AG08396 (cell line): Measurements from ENCODE around the gene RIN3.
"Not testable (repeated sequence)": the region's sequence is repeated elsewhere in the genome, so short reads cannot be mapped to it uniquely, and the experiment has no call there.

ENCODE experiments used
- DNase-seq: peaks from one replicate; pipeline ENCODE4 v3.0.0; 2012; ENCODE audit warnings: low spot score, mixed read lengths

The RIN3 gene

DNA sequence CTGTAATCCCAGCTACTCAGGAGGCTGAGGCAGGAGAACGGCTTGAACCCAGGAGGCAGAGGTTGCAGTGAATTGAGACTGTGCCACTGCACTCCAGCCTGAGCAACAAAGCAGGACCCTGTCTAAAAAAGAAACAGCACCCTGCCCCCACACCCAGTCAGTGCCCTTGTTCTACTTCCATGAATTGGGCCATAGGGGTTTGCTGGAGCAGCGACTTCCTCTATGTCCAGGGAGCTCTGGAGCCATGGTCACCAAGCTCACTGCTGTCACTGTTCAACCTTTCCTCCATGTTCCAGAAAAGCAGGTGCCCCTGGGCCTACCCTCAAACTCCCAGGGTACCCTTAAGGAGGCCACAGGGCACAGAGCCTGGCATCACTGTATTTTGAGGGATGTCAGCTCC is 116.8 kb downstream of the RIN3 start:
- peak; percentile 1 for DNase-seq

DNA sequence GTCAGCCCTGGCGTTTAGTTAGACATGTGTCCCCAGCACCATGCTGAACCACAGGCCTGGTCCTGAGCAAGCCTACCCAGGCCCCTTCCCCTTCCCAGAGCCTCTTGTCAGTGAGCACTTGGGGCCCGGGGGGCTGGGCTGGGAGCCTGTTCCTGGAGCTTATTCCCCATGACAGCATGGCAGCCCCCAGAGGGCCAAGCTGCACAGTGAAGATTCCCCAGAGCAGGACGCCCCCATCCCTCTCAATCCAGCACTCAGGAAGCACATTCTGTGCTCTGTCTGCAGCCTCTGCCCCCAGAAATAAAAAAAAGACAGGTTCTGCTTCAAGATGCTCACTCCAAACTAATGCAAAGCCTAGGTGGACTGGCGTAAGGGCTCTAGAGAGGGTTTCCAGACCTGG is 117.5 kb downstream of the RIN3 start:
- DNase-seq, result no peak

DNA sequence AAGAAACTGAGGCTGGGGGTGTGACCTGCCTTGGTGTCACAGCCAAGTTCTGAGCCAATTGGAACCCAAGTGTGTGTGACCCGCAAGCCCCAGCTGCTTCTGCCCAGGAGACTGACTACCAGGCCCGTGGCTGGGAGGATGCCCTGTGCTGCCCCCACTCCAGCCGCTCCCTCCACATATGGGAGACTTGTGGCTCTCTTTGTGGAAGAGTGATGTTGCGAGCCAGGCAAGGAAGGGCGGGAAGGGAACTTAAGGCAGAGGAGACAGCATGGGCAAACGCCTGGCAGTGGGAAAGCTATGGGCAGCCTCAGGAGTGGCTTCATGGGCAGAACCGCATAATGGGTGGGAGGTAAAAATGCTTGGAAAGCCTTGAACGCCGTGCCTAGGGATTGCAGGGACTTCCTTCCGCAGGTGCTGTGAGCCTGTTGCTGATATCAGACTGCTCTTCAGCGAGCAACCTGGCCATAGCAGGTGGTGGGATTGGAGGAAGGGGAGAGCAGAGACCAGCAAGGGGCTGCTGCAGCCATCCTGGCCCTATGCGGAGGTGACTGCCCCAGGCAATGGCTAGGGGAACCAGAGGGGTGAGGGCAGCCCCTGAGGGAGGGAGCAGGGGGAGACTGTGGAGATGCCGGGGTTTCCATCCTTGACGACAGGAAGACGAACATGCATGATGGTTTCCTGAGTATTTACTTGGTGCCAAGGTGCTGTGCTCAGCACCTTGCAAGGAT is 119.1 kb downstream of the RIN3 start:
- peak; percentile 2 for DNase-seq

DNA sequence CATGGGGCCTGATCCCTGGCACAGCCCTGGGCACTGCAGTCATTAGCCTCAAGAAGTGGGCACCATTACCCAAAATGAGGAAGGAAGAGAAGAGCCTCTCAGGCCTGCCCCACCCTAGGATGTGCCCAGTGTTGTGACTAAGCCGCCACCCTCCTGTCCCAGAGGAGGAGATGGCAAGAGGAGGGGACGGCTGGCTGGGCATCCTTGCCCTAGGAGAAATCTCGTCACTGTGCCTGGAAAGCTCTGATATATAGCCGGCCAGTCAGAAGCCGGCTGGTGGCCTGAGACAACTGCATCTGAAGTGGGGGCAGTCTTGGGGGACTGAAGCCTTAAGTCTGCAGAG is 119.7 kb downstream of the RIN3 start:
- DNase-seq, result peak; percentile 2

DNA sequence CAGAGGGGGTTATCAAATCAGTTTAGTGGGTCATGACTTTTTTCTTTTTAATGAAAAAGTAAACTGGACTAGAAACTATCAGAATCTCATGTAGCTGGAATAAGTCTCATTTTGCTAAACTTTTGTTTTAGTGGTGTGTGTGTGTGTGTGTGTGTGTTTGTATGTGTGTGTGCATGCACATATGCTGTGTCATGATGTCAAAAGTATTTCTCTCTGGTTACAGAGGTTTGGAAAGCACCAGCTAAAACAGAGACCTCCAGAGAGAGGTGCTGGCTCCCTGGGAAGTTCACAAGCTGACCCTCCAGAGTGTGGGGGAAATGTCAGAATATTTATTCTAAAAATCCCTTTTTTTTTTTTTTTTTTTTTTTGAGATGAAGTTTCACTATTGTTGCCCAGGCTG is 120.1 kb downstream of the RIN3 start:
- DNase-seq, result no peak

DNA sequence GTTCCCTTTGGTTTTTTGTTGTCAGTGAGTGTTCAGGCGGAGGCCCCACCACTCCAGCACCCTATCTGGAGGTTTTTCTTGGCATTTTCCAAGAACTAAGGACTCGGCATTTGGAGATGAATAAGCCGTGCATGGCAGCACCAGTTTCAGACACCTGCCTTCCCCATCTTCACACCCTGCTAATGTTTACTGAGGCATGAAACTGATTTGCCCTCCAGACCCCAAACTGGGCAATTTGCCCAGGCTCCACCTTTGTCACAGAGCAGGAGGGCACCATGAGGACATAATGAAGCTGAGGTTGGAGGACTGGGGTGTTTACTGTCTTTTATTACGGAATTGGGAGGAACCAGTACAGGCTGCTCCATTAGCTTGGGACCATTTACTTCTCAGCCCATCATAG is 121.5 kb downstream of the RIN3 start:
- DNase-seq, result no peak

DNA sequence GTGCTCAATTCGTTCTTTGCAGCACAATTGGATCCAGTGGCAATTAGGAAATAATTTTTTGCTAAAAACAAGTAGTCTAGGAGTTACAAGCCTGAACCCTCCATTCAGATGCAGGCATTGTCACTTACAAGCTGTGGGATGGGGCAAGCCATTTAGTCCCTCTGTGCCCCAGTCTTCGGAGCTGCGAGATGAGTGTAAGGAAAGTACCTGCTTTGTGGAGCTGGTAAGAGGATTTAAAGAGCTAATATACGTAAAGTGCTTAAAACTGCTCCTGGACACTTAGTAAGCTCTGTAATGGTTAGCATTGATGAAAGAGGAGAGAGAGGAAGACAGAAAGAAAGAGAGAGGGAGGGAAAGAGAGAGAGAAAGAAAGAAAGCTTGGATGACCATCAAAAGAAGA is 122.3 kb downstream of the RIN3 start:
- DNase-seq, result no peak

DNA sequence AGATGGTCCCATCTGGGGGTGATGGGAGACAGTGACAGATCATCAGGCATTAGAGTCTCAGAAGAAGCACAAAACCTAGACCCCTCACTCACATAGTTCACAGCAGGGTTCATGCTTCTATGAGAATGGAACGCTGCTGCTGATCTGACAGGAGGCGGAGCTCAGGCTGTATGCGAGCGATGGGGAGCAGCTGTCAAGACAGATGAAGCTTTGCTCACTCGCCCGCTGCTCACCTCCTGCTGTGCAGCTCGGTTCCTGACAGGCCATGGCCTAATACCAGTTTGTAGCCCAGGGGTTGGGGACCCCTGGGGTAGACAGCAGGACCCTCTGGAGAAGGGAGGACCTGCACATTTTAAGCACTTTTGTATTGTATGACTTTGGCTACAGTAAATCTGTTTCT is 123.6 kb downstream of the RIN3 start:
- DNase-seq, result no peak

DNA sequence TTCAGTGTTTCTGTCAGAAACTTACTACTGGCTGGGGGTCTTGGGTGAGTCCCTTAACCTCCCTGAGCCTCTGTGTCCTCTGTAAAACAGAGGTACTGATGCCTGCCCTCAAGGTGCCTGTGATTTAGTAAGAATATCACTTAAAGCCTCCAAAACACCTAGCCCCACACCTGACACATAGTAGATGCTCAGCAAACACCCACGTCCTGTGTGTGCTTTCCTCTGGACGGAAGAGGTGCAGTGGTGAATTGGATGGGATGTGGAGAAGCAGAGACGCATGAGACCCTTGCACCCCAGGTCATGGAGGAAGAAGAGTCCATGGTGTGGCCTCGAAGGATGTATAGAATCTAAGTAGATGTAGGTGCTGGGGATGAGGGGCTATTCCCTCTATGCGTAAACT is 124.3 kb downstream of the RIN3 start:
- no peak for DNase-seq

DNA sequence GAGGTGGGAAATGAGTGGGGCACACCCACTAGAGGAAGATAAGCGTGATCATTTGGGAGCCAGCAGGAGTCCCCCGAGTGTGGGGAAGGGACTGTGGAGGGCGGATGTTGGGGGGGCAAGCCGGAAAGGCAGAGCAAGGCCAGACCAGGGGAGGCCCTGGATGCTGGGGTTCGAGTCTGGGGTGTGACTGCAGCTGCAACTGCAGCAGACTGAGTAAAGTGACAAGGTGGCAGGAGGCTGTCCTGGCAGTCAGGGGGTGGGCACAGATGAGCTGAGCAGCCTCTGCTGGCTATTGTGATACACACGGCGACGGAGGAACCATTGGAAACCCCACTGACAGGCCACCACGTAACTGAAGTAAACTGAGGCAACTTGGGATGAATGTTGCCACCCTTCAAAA is 124.7 kb downstream of the RIN3 start:
- no peak for DNase-seq

DNA sequence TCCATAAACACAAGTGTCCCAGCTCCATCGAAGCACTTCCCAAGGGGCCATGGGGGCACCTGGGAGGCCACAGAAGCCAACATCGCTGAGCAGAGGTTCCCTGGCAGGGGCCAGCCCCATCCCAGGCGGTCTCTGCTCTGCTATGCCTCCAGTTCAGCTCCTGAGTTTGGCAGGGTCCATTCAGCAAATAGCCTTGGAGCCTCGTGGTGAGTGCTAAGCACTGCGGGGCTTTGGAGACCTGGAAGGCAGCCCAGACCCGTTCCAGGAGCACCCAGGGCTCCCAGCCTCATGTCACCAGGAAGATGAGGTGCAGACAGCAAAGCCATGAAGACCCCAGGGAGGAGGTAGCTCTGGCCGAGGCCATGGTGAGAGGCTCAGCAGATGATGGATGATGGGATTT is 125.3 kb downstream of the RIN3 start:
- no peak for DNase-seq

DNA sequence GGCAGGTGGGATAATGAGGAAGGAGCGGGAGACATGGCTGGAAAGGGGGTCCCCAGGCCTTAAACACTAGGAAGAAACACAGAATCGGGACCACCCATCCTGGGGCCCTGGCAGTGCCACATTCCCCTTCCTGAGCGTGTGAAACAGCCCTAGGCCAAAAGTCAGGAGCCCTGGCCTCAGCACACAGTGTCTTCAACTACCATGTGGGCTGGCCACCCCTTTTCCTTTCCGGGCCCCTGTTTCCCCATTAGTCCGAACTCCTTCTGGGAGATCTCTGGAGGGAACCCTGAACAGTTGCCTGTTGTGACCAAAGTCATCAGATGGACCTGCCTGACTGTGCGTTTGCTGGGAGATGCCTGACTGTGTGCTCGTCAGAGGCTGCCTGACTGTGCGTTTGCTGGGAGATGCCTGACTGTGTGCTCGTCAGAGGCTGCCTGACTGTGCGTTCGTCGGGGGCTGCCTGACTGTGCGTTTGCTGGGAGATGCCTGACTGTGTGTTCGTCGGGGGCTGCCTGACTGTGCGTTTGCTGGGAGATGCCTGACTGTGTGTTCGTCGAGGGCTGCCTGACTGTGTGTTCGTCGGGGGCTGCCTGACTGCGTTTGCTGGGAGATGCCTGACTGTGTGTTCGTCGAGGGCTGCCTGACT is 126.0 kb downstream of the RIN3 start:
- not testable (repeated sequence) for DNase-seq

DNA sequence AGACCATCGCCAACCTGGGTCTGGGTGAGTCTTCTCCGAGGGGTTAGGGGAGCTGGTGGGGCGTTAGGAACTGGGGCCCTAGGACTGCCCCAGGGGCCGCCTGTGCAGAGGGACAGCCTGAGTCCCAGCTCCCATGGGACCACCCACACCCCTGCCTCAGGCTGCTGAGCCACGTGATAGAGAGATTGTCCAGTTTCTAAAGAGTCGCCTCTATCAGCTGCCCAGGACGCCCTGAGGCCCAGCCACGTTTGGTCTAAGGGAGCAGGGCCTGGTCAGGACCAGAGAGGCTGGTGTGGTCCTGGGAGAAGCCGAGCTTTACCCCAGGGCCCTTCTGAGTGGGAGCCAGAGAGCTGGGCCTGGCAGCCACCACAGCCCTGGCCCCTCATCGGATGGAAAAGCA is 127.7 kb downstream of the RIN3 start:
- no peak for DNase-seq

DNA sequence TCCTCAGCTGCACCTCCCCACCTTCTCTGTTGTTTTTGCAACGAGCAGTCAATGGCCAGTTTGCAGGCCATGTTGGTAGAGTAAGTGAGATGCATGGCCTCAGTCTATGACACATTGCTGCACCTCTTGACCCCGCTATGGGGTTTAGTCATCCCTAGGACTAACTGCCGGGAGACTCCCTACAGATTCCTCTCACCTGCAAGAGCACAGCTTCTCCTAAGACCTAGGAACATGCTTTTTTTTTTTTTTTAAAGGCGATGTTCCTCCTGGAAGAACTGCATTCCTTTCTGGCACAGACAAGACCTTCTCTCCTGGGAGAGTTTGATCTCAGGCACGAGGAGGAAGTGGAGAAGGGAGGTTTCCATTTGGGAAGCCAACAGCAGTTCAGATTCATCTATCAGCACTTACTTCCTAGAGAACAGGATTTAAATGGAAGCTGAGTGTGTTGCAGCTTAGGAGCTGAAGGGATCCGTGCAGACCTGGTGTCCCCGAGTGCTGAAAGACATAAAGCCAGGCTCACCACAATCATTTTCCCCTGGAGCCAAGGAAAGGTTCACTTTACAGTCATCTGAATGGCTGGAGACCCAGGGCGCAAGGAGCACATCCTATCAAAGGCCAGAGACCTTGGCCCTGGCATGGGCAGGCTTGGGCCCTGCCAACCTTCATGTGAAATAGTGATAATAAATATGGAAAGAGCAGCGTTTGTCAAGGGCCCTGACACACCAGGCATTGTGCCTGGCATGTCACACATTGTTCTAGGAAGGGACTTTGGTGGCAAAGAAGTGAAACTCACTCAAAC is 130.8 kb downstream of the RIN3 start:
- peak; percentile 51 for DNase-seq

DNA sequence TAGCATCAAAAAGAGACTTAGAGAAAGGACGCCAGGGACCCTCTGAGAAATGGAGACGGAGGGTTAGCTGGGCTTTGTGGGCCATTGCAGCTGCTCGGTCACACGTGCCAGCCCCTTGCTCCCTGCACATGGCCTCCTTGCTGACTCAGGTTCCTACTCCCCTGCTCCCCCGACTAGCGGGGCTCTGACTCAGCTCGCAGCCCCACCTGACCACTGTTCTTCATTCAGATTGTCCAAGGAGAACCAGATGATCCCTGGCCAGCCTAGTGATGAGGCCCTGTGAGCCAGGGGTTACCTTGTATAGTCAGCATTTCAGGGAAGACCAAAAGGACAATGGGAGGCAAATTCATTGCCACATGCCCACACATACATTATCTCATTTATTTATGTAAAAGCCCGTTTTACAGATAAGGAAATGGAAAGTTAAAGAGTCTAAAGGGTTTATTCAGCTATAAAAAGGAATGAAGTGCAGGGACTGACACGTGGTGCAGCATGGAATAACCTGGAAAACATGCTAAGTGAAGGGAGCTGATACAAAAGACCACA is 131.5 kb downstream of the RIN3 start:
- DNase-seq, result no peak

DNA sequence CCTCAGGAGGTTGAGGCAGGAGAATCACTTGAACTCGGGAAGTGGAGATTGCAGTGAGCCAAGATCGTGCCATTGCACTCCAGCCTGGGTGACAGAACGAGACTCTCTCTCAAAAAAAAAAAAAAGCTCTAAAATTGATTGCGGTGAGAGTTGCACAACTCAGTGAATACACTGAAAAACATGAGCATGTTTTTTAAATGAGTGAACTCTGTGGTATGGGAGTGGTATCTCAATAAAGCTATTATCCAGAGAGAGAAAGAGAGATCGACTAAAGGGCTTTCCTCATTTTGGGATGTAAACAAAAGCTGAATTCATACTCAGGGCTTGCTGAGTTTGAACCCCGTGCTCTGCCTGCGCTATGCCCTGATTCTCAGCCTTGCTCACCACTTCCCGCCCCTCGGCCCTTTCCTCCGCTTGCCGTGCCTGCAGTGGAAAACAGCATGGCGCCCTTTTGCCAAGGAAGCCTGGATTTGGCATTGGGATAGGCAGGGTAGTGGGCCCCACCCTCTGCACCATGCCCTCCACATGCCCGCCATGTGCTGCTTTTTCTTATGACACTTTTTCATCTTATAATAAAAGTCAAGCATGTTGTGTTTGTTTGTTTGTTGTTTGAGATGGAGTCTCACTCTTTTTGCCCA is 132.4 kb downstream of the RIN3 start:
- DNase-seq, result peak; percentile 41

DNA sequence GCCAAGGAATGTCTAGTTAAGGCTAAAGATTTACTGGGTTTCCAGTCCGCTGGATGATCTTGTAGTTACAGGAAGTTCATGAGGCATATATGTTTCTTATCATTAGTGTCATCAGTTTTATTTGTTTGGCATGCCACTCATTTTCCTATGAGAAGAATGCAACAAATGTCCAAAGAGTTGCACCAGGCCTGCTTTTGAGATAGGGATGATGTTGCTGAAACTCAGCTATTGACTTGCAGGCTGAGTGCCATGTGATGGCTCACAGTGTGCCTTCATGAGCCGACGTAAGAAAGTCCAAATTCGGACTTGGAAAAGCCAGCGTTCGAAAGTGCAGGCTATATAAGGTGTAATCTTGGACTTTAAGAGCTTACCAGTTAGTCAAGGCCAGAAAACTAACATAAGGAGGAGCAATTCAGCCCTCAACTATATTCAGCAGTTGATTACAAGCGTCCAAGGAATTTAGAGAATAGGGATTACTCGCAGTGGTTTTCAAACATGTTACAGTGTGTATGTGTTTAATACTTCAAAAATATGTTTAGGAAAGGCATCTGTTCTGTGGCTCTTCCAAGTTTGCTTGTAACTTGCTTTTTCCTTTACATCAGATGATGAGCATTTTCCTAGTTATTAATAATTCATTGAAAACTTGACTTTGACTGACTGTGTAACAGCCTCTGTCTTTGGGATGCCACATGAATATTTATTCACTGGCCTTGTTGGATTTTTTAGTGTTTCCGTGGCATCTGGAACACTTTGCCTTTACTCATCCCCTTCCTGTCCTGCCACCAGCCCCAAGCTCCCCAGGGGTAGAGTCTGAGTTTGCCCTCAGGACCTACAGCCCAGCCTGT is 133.6 kb downstream of the RIN3 start:
- DNase-seq, result peak; percentile 70

DNA sequence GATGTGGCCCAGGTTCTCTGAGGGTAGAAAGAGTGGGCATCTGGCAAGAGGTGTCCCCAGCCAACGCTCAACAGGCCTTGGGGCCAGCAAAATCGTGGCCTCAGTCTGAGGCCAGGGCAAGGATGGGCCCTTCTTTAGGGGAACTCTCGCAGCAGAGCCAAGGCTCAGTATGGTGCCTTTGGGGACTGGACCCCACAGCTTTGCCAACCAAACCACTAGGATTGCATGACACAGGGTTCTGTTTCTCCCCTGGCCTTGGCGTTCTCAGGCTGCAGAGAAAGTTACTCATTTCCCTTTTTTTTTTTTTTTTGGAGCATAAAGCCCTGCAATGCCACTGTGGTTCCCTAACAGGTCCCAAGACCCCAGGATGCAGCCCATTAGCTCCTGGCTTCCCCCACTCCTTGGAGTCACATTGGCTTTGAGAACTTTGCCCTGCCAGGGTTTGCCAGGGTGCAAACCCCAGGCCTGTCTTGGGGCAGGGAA is 134.3 kb downstream of the RIN3 start:
- peak; percentile 38 for DNase-seq

DNA sequence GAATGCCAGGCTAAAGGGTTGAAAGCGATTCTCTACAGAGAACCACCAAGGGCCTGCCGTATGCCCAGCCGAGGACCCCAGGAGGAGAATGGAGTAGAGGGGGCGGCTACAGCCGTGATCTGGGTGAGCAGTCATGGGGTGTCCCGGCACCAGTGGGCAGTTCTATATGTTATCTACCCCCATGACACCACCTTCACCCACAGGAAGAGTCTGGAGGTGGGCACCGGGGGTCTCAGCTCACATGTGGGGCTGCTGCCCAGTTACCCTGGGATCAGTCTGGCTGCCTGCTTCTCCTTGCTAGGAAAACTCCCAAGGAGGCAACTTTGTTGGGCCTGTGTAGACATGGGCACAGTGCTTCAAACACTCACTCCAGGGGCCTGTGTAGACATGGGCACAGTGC is 135.5 kb downstream of the RIN3 start:
- DNase-seq, result no peak

DNA sequence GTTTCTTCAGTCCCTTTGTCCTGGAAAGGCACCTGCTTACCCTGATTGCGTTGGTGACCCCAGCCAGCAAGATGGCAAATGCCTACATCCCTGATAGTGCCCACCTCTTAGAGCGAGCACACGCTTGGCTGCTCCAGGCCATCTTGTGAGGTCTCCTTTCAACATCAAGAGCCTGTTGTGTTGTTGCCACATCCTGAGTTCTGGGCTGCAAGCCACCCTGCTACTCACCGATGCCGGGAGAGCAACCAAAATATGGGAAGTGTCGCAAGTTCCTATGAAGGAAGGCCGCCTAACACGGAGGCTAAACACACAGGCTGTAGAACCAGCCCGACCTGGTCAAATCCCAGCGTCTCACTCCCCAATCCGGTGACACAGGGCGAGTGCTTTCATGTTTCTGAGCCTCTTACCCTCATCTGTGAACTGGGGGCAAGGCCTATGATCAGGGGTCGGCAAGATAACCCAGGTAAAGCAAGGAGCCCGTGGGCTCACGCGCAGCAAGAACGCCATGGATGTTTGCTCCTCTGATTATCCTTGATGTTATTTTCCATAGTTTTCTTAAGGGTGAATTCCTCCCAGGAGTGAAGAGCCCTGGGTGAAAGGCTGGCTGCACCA is 136.5 kb downstream of the RIN3 start:
- peak; percentile 76 for DNase-seq

DNA sequence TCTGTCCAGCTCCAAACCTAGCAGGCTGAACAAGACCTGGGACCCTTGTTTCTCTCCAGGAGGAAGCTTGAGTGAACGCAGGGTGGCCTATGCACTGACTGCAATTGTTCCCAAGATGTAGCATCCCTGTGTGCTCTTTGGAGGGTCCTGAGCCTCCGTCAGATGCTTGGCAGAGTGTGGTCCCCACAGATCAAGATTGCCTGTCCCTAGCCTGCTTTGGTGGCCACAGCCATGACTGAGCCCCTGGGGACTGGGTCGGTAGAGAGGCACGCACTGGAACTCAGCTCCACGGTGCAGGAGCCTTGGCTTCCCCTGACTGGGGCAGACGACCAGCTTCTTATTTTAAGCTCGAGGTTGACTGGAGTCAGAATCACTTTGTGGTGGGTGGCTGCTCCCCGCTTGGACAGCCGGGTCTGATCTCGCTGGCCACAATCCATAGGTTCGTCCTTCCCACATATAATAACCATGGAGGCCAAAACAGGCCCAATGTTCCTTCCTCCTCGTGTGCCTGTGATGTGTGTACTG is 137.1 kb downstream of the RIN3 start:
- DNase-seq, result no peak
